H1 (cell line): ENCODE results near the gene GALNTL6.

Source experiments
- EZH2 ChIP-seq: fragments of 200-600 bp; sonication (generic); IDR thresholded peaks from 2 replicates; pipeline ENCODE4 v1.7.1; 2012; ENCODE audit warnings: low read depth, mild to moderate bottlenecking, moderate library complexity, low read length, inconsistent platforms; ENCODE audit not compliant: severe bottlenecking
- JUND ChIP-seq: IDR thresholded peaks from 2 replicates; pipeline ENCODE4 v1.6.1; 2011; ENCODE audit warnings: mild to moderate bottlenecking, improper control_type of control experiment, low read length
- POLR2A ChIP-seq, 2 experiments: IDR thresholded peaks; 1 replicate in 1 of 2; 2 replicates in 1 of 2; pipeline ENCODE4 v1.6.1; 2011; ENCODE audit warnings: low read depth in 2 of 2, low read length in 2 of 2, mild to moderate bottlenecking in 2 of 2; ENCODE audit errors: control extremely low read depth in 1 of 2
- SIN3A ChIP-seq, 2 experiments: IDR thresholded peaks in 1 of 2; conservative IDR thresholded peaks in 1 of 2; 2 replicates each; pipeline ENCODE4 v1.6.1; 2011 to 2012; ENCODE audit warnings: low read length in 2 of 2, improper control_type of control experiment in 1 of 2, low read depth in 1 of 2, mild to moderate bottlenecking in 1 of 2
- SRF ChIP-seq: IDR thresholded peaks from 2 replicates; pipeline ENCODE4 v1.6.1; 2011; ENCODE audit warnings: mild to moderate bottlenecking, low read depth, low read length, moderate library complexity
- TAF1 ChIP-seq: IDR thresholded peaks from 2 replicates; pipeline ENCODE4 v1.6.1; 2011; ENCODE audit warnings: mild to moderate bottlenecking, low read depth, low read length
- ZNF274 ChIP-seq: IDR thresholded peaks from 2 replicates; pipeline ENCODE4 v1.7.0; 2012; ENCODE audit warnings: low read length, borderline replicate concordance; ENCODE audit errors: extremely low read depth
- TF ChIP-seq, protein P1 (sequence below), 3 experiments: IDR thresholded peaks; 1 replicate in 2 of 3; 2 replicates in 1 of 3; pipeline versions ENCODE4 v1.5.1 to v1.6.1; 2011; ENCODE audit warnings: low read length in 3 of 3, mild to moderate bottlenecking in 3 of 3, inconsistent platforms in 2 of 3, low read depth in 1 of 3, moderate library complexity in 1 of 3; ENCODE audit not compliant: insufficient read depth in 1 of 3; ENCODE audit errors: control extremely low read depth in 1 of 3
- TF ChIP-seq, protein P2 (sequence below): IDR thresholded peaks from 2 replicates; pipeline ENCODE4 v1.6.1; 2011; ENCODE audit warnings: low read length, improper control_type of control experiment
- TF ChIP-seq, protein P3 (sequence below): IDR thresholded peaks from 2 replicates; pipeline ENCODE4 v1.6.1; 2012; ENCODE audit warnings: inconsistent platforms

DNA sequence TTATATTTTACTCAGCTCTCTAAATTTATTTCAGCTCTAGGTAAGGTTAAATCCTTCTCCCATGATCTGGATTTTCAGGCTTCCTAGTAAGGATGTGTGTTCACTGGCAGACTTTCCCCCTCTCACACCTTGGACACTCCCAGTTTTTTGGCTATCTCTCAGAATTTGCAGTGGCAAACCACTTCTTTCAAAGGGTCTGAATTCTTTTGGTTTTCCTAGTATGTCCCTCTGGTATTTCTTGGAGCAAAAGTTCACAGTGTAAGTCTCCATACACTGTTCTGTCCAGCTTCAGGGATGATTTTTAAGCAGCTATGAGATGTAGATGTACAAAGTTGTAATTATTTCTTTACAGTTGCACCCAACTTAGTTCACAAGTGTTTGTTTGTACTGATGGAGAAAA, 701.6 kb downstream of the GALNTL6 start:
- TF ChIP-seq, protein P1, sequence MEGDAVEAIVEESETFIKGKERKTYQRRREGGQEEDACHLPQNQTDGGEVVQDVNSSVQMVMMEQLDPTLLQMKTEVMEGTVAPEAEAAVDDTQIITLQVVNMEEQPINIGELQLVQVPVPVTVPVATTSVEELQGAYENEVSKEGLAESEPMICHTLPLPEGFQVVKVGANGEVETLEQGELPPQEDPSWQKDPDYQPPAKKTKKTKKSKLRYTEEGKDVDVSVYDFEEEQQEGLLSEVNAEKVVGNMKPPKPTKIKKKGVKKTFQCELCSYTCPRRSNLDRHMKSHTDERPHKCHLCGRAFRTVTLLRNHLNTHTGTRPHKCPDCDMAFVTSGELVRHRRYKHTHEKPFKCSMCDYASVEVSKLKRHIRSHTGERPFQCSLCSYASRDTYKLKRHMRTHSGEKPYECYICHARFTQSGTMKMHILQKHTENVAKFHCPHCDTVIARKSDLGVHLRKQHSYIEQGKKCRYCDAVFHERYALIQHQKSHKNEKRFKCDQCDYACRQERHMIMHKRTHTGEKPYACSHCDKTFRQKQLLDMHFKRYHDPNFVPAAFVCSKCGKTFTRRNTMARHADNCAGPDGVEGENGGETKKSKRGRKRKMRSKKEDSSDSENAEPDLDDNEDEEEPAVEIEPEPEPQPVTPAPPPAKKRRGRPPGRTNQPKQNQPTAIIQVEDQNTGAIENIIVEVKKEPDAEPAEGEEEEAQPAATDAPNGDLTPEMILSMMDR (IDR thresholded peaks at IDR 0.05; ENCODE audit: control extremely low read depth in 1 of 3, insufficient read depth in 1 of 3, low read depth in 1 of 3, low read length in 3 of 3), result no peak
- TF ChIP-seq SRF (no peak), EZH2 (no peak), ZNF274 (no peak), SIN3A (conservative IDR thresholded peaks at IDR 0.05 in 1 of 2, IDR thresholded peaks at IDR 0.05 in 1 of 2; ENCODE audit: low read depth in 1 of 2, low read length in 2 of 2) (no peak), TAF1 (no peak), POLR2A (IDR thresholded peaks at IDR 0.05; ENCODE audit: control extremely low read depth in 1 of 2, low read depth in 2 of 2, low read length in 2 of 2) (no peak), JUND (no peak)
- TF ChIP-seq, protein P2, sequence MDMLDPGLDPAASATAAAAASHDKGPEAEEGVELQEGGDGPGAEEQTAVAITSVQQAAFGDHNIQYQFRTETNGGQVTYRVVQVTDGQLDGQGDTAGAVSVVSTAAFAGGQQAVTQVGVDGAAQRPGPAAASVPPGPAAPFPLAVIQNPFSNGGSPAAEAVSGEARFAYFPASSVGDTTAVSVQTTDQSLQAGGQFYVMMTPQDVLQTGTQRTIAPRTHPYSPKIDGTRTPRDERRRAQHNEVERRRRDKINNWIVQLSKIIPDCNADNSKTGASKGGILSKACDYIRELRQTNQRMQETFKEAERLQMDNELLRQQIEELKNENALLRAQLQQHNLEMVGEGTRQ, result no peak
- TF ChIP-seq, protein P3, sequence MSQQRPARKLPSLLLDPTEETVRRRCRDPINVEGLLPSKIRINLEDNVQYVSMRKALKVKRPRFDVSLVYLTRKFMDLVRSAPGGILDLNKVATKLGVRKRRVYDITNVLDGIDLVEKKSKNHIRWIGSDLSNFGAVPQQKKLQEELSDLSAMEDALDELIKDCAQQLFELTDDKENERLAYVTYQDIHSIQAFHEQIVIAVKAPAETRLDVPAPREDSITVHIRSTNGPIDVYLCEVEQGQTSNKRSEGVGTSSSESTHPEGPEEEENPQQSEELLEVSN, result no peak
